Adrenal gland (tissue), 12 donors: Measurements from ENCODE around the gene MARCHF10. TPM values are rescaled to one million over a fixed set of nuclear protein-coding genes. Genes with fewer than 3 reads are reported as not detected.
A peak's percentile ranks its signal among the peaks of the same experiment; 100 is the strongest.

Experiments
- DNase-seq, 7 donors: peaks; one replicate each; pipeline ENCODE4 v3.0.0-alpha.2; 2019 to 2020
- H3K27ac ChIP-seq, 5 donors: fragments of 200-600 bp; sonication (generic) in 4 of 5; 1 replicate in 3 of 5; 2 replicates in 2 of 5; pipeline versions ENCODE4 v1.5.1 to v1.8.0; 2016 to 2020; ENCODE audit warnings: mild to moderate bottlenecking in 1 of 5
- H3K27me3 ChIP-seq: fragments of 200-600 bp; 2 replicates; pipeline ENCODE4 v1.8.0; 2021
- H3K36me3 ChIP-seq, 2 donors: fragments of 200-600 bp; replicated peaks in 1 of 2; 1 replicate in 1 of 2; 2 replicates in 1 of 2; pipeline versions ENCODE4 v1.5.1 to v1.8.0; 2018 to 2022
- H3K4me1 ChIP-seq, 2 donors: fragments of 200-600 bp; replicated peaks in 1 of 2; 1 replicate in 1 of 2; 2 replicates in 1 of 2; pipeline versions ENCODE4 v1.5.1 to v1.8.0; 2018 to 2021
- H3K4me3 ChIP-seq, 4 donors: fragments of 200-600 bp; sonication (generic) in 3 of 4; one replicate each; pipeline ENCODE4 v1.5.1; 2016 to 2018
- H3K9me3 ChIP-seq, 3 donors: fragments of 200-600 bp; sonication (generic) in 1 of 3; replicated peaks in 1 of 3; 1 replicate in 2 of 3; 2 replicates in 1 of 3; pipeline versions ENCODE4 v1.5.1 to v1.8.0; 2016 to 2021
- CTCF ChIP-seq, 6 experiments: fragments of 450-650 bp in 4 of 6; fragments of 200-600 bp in 2 of 6; sonication (generic) in 1 of 6; IDR thresholded peaks; 1 replicate in 5 of 6; 2 replicates in 1 of 6; pipeline versions ENCODE4 v1.5.1 to v1.8.0; 2016 to 2021; ENCODE audit warnings: antibody characterized with exemption in 6 of 6, mild to moderate bottlenecking in 2 of 6, moderate library complexity in 1 of 6
- POLR2A ChIP-seq, 2 donors: fragments of 450-650 bp; IDR thresholded peaks; one replicate each; pipeline ENCODE4 v1.6.1; 2017; ENCODE audit warnings: antibody characterized with exemption in 2 of 2, mild to moderate bottlenecking in 2 of 2, moderate library complexity in 1 of 2
- WGBS, 4 donors: extraction: QIAGEN DNeasy Blood & Tissue Kit in 2 of 4; methylation state at CpG; one replicate each; pipeline versions ENCODE4 v1.1.5 to v1.1.7; 2013 to 2017; 5-methylcytosine and 5-hydroxymethylcytosine counted together
- intact Hi-C, 2 donors: fragments of 100-400 bp; cut with DNase I; formaldehyde crosslinking; loops; one replicate each; pipeline versions ENCODE4 v1.14.1 to v1.15.0; 2022 to 2023
- polyA plus RNA-seq, 3 donors: library from polyadenylated mRNA; stranded (reverse); fragments of 200-250 nt in 2 of 3; fragments of 350-450 nt in 1 of 3; fragmentation: Illumina TruSeq in 1 of 3; extraction: RNeasy Lipid Tissue Mini Kit (QIAGEN cat#74804) in 1 of 3; gene quantifications; one replicate each; pipeline ENCODE4 v1.2.3, GENCODE V29; 2013 to 2014
- total RNA-seq, 9 donors: library from RNA; depleted of rRNA in 4 of 9; stranded (reverse); fragments of >200 nt in 4 of 9; fragments of 120-200 nt in 1 of 9; fragmentation: NEBNext Ultra II Directional in 1 of 9; extraction: Animal tissue kit (Norgen Biotek cat#: 25700) in 1 of 9; gene quantifications; one replicate each; pipeline versions ENCODE4 v1.1.0 to v1.2.4, GENCODE V29; 2013 to 2023
- donor health status: healthy with polysubstance abuse.
- donor health status: Bipolar disorder and iron deficiency.
- donor health status: DM: yes; HTN: yes; CAD: no.
- donor health status: DM: no; HTN: no; CAD: no.
- donor health status: DM: no; HTN: no; CAD: no.
- donor health status: DM: yes; HTN: yes; CAD: no.

Gene MARCHF10
- total and polyA plus RNA-seq, 12 donors: 0.31 to 0.64 (median 0.43) TPM; not detected in 8

- no peak overlapping the region for H3K4me3 ChIP-seq
- no peaks in the 10 kb centered on the region for H3K9me3 ChIP-seq
- no peaks in the 10 kb centered on the region for H3K36me3 ChIP-seq
- intact Hi-C loops: no loop called here
- no peaks in the 10 kb centered on the region for H3K27me3 ChIP-seq
- TF ChIP-seq POLR2A (IDR thresholded peaks at IDR 0.05): no peak
- TF ChIP-seq CTCF (IDR thresholded peaks at IDR 0.05): no peak
- H3K27ac ChIP-seq: no peak overlapping the region
- WGBS, 4 donors: 38 to 71% (median 55%) methylated on average over 1 of the region's 1 CpG
- no peaks in the 10 kb centered on the region for H3K4me1 ChIP-seq
- no peak for DNase-seq
Measured at GRCh38 chr17:62796291-62796690, 11.8 kb downstream of the MARCHF10 start.

DNA sequence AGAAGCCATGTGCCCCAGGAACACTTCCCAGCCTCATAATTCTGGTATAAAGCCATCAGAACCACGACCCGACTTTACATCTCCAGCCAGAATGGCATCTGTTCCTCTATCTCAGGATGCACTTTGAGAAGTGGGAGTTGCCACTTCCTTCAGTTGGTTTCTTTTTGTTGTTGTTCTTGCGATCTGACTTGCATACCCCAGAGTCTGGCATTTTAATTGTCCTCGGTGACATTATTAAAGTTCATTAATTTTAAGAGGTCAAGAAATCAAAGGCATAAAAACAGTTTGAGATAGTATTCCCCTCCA is 13.5 kb downstream of the MARCHF10 start:
- 50 to 67% (median 58%) methylated on average over 4 of the region's 4 CpGs for whole genome bisulfite sequencing, 4 donors
- DNase-seq: no peak
- Histone ChIP-seq H3K4me1 (no peaks in the 10 kb centered on the region), H3K27ac (no peak overlapping the region), H3K4me3 (no peak overlapping the region), H3K36me3 (no peaks in the 10 kb centered on the region), H3K27me3 (no peaks in the 10 kb centered on the region), H3K9me3 (no peaks in the 10 kb centered on the region)
- intact Hi-C loops: no loop called here
- TF ChIP-seq CTCF (IDR thresholded peaks at IDR 0.05) (no peak), POLR2A (IDR thresholded peaks at IDR 0.05) (no peak)

- Histone ChIP-seq H3K27me3 (no peaks in the 10 kb centered on the region), H3K27ac (no peak overlapping the region), H3K4me3 (no peak overlapping the region), H3K4me1 (no peaks in the 10 kb centered on the region), H3K36me3 (no peaks in the 10 kb centered on the region), H3K9me3 (no peaks in the 10 kb centered on the region)
- DNase-seq: peak in 1 of 7 donors; percentile 25
- TF ChIP-seq CTCF (IDR thresholded peaks at IDR 0.05) (no peak), POLR2A (IDR thresholded peaks at IDR 0.05) (no peak)
- intact Hi-C loops: no loop called here
- 73 to 89% (median 82%) methylated on average over 3 of the region's 3 CpGs for WGBS, 4 donors
Measured at GRCh38 chr17:62793919-62794665, 14.0 kb downstream of the MARCHF10 start.

DNA sequence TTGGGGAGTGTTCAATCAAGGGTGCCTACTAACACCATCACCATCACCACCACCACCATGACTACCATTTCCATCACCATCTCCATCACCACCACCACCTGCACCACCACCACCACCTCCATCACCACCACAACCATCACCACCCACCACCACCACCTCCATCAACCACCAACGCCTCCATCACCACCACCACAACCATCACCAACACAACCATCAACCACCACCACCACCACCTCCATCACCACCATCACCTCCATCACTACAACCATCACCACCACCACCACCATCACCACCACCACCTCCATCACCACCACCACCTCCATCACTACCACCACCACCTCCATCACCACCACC is 15.7 kb downstream of the MARCHF10 start:
- Histone ChIP-seq H3K4me1 (no peaks in the 10 kb centered on the region), H3K9me3 (no peaks in the 10 kb centered on the region), H3K27ac (no peak overlapping the region), H3K27me3 (no peaks in the 10 kb centered on the region), H3K36me3 (no peaks in the 10 kb centered on the region), H3K4me3 (no peak overlapping the region)
- peak in 1 of 7 donors; percentile 23 for DNase-seq
- no peak for TF ChIP-seq POLR2A (IDR thresholded peaks at IDR 0.05)
- intact Hi-C loops: no loop called here
- 89 to 95% (median 93%) methylated on average over 1 of the region's 1 CpG for WGBS, 4 donors
